ENCODE measurements around the gene CUX1. TPM values are rescaled to one million over a fixed set of nuclear protein-coding genes. Genes with fewer than 3 reads are reported as not detected.

Gene CUX1
- total and polyA plus RNA-seq, 2 donors (not counting 1 experiment from before 2014, with no cell fraction given): 22.7 to 38.1 TPM

GRCh38 chr7:102064361-102065025 is 247.1 kb downstream of the CUX1 start:
- no peak for TF ChIP-seq EZH2 (IDR thresholded peaks at IDR 0.05; ENCODE audit: low read length, missing control alignments)
- TF ChIP-seq CTCF (conservative IDR thresholded peaks at IDR 0.05 in 1 of 2, IDR thresholded peaks at IDR 0.05 in 1 of 2; ENCODE audit: low read depth in 1 of 2, low read length in 2 of 2): no peak
- Histone ChIP-seq H3K9ac (ENCODE audit: insufficient read depth, low read length) (no peak overlapping the region), H3K79me2 (ENCODE audit: control insufficient read depth, insufficient read depth, low read length) (no peaks in the 10 kb centered on the region), H3K27ac (ENCODE audit: insufficient read depth, low read length) (no peak overlapping the region), H4K20me1 (ENCODE audit: control insufficient read depth, extremely low read depth, insufficient read depth, low read length) (no peaks in the 10 kb centered on the region), H3K27me3 (ENCODE audit: control insufficient read depth, insufficient read depth, low read length) (no peaks in the 10 kb centered on the region), H3K4me2 (ENCODE audit: extremely low read depth, insufficient read depth, low read length) (no peak overlapping the region), H2AFZ (ENCODE audit: low read length) (no peak overlapping the region), H3K4me1 (ENCODE audit: control insufficient read depth, extremely low read depth, insufficient read depth, low read length) (no peaks in the 10 kb centered on the region), H3K36me3 (ENCODE audit: control insufficient read depth, insufficient read depth, low read length) (no peaks in the 10 kb centered on the region), H3K4me3 (replicated peaks in 1 of 4; ENCODE audit: control extremely low read depth in 1 of 4, insufficient read depth in 1 of 4, low read depth in 3 of 4, low read length in 4 of 4) (no peak overlapping the region), H3K9me3 (ENCODE audit: control insufficient read depth, insufficient read depth, low read depth, low read length) (no peaks in the 10 kb centered on the region)
- no peak for DNase-seq (ENCODE audit: low read depth in 2 of 2)

GRCh38 chr7:102065226-102065625 is 247.8 kb downstream of the CUX1 start:
- TF ChIP-seq CTCF (conservative IDR thresholded peaks at IDR 0.05 in 1 of 2, IDR thresholded peaks at IDR 0.05 in 1 of 2; ENCODE audit: low read depth in 1 of 2, low read length in 2 of 2): no peak
- no peak for TF ChIP-seq EZH2 (IDR thresholded peaks at IDR 0.05; ENCODE audit: low read length, missing control alignments)
- Histone ChIP-seq H3K9me3 (ENCODE audit: control insufficient read depth, insufficient read depth, low read depth, low read length) (no peaks in the 10 kb centered on the region), H3K27me3 (ENCODE audit: control insufficient read depth, insufficient read depth, low read length) (no peaks in the 10 kb centered on the region), H3K4me1 (ENCODE audit: control insufficient read depth, extremely low read depth, insufficient read depth, low read length) (no peaks in the 10 kb centered on the region), H3K4me2 (ENCODE audit: extremely low read depth, insufficient read depth, low read length) (no peak overlapping the region), H3K36me3 (ENCODE audit: control insufficient read depth, insufficient read depth, low read length) (no peaks in the 10 kb centered on the region), H4K20me1 (ENCODE audit: control insufficient read depth, extremely low read depth, insufficient read depth, low read length) (no peaks in the 10 kb centered on the region), H3K27ac (ENCODE audit: insufficient read depth, low read length) (no peak overlapping the region), H3K9ac (ENCODE audit: insufficient read depth, low read length) (no peak overlapping the region), H3K79me2 (ENCODE audit: control insufficient read depth, insufficient read depth, low read length) (no peaks in the 10 kb centered on the region), H2AFZ (ENCODE audit: low read length) (no peak overlapping the region), H3K4me3 (replicated peaks in 1 of 4; ENCODE audit: control extremely low read depth in 1 of 4, insufficient read depth in 1 of 4, low read depth in 3 of 4, low read length in 4 of 4) (no peak overlapping the region)
- no peak for DNase-seq (ENCODE audit: low read depth in 2 of 2)

GRCh38 chr7:102066476-102066875 is 249.1 kb downstream of the CUX1 start:
- no peak for DNase-seq (ENCODE audit: low read depth in 2 of 2)
- Histone ChIP-seq H2AFZ (ENCODE audit: low read length) (no peak overlapping the region), H3K9me3 (ENCODE audit: control insufficient read depth, insufficient read depth, low read depth, low read length) (no peaks in the 10 kb centered on the region), H3K4me2 (ENCODE audit: extremely low read depth, insufficient read depth, low read length) (no peak overlapping the region), H3K27me3 (ENCODE audit: control insufficient read depth, insufficient read depth, low read length) (no peaks in the 10 kb centered on the region), H3K27ac (ENCODE audit: insufficient read depth, low read length) (no peak overlapping the region), H3K36me3 (ENCODE audit: control insufficient read depth, insufficient read depth, low read length) (peaks cover 1% of the 10 kb centered on the region), H3K9ac (ENCODE audit: insufficient read depth, low read length) (no peak overlapping the region), H4K20me1 (ENCODE audit: control insufficient read depth, extremely low read depth, insufficient read depth, low read length) (no peaks in the 10 kb centered on the region), H3K4me1 (ENCODE audit: control insufficient read depth, extremely low read depth, insufficient read depth, low read length) (no peaks in the 10 kb centered on the region), H3K4me3 (replicated peaks in 1 of 4; ENCODE audit: control extremely low read depth in 1 of 4, insufficient read depth in 1 of 4, low read depth in 3 of 4, low read length in 4 of 4) (no peak overlapping the region), H3K79me2 (ENCODE audit: control insufficient read depth, insufficient read depth, low read length) (no peaks in the 10 kb centered on the region)
- no peak for TF ChIP-seq CTCF (conservative IDR thresholded peaks at IDR 0.05 in 1 of 2, IDR thresholded peaks at IDR 0.05 in 1 of 2; ENCODE audit: low read depth in 1 of 2, low read length in 2 of 2)
- TF ChIP-seq EZH2 (IDR thresholded peaks at IDR 0.05; ENCODE audit: low read length, missing control alignments): no peak

Measured in fibroblast of lung (primary cell).